ENCODE results near the gene TMED9.
A peak's percentile ranks its signal among the peaks of the same experiment; 100 is the strongest.

The TMED9 gene

DNA sequence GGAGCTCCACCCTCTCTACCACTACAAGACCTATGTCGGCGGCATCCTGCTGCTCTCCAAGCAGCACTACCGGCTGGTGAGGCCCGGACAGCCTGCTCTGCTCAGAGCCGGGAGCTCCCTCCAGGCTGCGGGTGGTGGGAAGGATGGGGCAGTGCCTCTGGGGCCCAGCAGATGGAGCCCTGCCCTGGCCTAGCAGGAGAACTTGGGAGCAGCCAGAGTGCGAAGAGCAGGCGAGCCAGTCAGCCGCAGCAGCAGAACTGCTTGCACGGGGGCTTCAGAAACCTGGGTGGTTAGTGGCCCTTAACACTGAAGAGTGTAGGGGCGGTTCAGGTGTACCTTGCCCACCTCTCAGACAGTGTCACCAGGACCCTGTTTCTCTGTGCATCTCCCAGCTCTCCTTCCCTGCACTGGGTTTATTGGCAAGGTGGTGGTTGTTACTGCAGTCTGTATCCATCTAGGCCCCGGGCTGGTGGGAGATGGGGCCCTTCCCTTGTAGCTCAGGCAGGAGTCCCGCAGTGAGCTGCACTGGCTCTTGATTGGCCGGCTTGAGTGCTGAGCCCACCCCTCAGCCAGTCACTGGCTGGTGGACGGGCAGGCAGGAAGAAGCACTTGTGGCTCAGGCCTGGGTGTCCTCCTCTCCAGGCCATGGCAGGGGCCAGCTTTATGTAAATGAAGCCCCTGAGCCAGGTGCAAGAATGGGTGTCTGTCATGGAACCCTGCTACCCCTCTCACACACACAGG is 15.6 kb downstream of the TMED9 start:
- TF ChIP-seq, protein P1, sequence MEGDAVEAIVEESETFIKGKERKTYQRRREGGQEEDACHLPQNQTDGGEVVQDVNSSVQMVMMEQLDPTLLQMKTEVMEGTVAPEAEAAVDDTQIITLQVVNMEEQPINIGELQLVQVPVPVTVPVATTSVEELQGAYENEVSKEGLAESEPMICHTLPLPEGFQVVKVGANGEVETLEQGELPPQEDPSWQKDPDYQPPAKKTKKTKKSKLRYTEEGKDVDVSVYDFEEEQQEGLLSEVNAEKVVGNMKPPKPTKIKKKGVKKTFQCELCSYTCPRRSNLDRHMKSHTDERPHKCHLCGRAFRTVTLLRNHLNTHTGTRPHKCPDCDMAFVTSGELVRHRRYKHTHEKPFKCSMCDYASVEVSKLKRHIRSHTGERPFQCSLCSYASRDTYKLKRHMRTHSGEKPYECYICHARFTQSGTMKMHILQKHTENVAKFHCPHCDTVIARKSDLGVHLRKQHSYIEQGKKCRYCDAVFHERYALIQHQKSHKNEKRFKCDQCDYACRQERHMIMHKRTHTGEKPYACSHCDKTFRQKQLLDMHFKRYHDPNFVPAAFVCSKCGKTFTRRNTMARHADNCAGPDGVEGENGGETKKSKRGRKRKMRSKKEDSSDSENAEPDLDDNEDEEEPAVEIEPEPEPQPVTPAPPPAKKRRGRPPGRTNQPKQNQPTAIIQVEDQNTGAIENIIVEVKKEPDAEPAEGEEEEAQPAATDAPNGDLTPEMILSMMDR (IDR thresholded peaks at IDR 0.05; ENCODE audit: low read depth, low read length) = peak; percentile 97
- no peak overlapping the region for H3K4me3 ChIP-seq (ENCODE audit: low read depth, low read length)
- in situ Hi-C loops (cut with HindIII; ENCODE audit: low sequenced_read_pairs) = no loop called here
- peak; percentile 85 for DNase-seq (ENCODE audit: low read depth, low spot score)

DNA sequence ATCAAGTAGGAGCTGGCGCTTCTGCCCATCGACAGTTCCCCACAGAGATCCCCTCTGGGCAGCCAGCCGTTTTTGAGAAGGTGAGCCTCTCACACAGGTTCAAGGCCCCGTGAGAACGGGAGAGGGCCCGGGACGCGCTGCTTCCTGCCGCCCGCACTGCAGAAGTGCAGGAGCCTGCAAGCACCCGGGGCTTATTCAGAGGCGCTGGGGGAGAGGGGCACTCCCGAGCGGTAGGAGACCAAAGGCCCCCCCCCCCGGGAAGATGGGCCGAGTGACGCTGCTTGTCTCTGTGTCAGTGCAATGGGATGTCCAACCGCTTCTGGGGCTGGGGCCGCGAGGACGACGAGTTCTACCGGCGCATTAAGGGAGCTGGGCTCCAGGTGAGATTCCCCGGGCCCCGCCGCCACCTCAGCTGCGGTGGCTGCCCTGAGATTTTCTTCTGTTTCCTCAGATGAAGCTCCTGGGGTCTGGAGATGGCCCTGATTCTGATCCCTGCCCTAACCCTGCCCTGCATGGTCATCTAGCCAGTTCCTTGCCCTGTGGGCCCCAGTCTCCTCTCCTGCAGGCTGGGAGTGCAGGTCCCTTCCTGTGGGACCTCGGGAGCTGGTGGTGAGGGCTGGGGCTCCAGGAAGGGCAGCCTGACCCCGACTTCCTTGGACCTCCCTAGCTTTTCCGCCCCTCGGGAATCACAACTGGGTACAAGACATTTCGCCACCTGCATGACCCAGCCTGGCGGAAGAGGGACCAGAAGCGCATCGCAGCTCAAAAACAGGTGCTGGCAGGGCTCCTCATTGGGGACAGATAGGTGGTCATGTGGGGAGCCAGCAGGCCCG is 16.5 kb downstream of the TMED9 start:
- no peak overlapping the region for H3K4me3 ChIP-seq (ENCODE audit: low read depth, low read length)
- in situ Hi-C loops (cut with HindIII; ENCODE audit: low sequenced_read_pairs) = no loop called here
- no peak for DNase-seq (ENCODE audit: low read depth, low spot score)
- TF ChIP-seq, protein P1 (IDR thresholded peaks at IDR 0.05; ENCODE audit: low read depth, low read length) = no peak

DNA sequence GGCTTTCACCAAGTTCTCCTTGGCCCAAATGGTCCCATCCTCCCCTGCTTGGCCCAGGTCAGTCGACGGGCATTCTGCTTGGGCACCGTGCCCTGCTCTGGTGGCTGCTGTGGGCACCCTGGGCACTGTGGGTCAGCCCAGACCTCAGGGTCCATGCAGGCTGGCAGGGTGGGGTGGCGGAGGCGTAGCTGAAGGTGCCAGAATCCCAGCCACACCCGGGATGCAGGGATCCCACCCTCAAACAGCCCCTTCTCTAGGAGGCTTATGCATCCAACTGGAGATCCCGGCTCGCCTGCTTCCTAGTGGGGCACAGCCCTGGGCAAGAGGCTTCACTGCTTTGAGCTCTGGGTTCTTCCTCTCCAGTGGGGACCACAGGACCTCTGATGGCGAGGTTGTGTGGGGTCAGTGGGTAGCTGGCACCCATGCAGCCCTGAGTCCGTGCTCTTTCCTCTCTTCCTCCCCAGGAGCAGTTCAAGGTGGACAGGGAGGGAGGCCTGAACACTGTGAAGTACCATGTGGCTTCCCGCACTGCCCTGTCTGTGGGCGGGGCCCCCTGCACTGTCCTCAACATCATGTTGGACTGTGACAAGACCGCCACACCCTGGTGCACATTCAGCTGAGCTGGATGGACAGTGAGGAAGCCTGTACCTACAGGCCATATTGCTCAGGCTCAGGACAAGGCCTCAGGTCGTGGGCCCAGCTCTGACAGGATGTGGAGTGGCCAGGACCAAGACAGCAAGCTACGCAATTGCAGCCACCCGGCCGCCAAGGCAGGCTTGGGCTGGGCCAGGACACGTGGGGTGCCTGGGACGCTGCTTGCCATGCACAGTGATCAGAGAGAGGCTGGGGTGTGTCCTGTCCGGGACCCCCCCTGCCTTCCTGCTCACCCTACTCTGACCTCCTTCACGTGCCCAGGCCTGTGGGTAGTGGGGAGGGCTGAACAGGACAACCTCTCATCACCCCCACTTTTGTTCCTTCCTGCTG is 17.4 kb downstream of the TMED9 start:
- no peak for DNase-seq (ENCODE audit: low read depth, low spot score)
- H3K4me3 ChIP-seq (ENCODE audit: low read depth, low read length) = no peak overlapping the region
- in situ Hi-C loops (cut with HindIII; ENCODE audit: low sequenced_read_pairs) = no loop called here
- TF ChIP-seq, protein P1 (IDR thresholded peaks at IDR 0.05; ENCODE audit: low read depth, low read length) = no peak

DNA sequence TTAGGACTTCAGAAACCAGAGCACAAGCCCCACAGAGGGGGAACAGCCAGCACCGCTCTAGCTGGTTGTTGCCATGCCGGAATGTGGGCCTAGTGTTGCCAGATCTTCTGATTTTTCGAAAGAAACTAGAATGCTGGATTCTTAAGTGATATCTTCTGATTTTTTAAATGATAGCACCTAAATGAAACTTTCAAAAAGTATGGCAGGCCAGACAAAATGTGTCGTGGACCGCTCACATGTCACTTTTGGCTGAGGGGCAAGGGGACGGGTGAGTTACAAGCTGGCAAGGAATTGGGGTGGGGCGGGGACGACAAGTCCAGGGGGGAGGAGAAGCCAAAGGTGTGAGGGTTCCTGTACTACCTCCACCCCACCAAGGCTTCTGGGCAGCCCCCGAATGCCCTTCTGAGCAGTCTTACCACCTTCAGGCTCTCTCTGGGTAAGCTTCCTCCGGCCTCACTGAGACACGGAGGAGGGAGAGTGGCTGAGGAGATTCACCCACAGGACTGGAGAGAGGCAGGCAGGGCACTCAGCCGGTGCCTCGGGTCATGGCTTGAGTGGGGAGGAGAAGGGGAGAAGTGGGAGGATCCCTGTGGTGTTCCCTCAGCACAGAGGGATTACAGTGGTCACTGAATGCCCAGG is 18.2 kb downstream of the TMED9 start:
- H3K4me3 ChIP-seq (ENCODE audit: low read depth, low read length) = no peak overlapping the region
- in situ Hi-C loops (cut with HindIII; ENCODE audit: low sequenced_read_pairs) = no loop called here
- TF ChIP-seq, protein P1 (IDR thresholded peaks at IDR 0.05; ENCODE audit: low read depth, low read length) = no peak
- DNase-seq (ENCODE audit: low read depth, low spot score) = no peak

DNA sequence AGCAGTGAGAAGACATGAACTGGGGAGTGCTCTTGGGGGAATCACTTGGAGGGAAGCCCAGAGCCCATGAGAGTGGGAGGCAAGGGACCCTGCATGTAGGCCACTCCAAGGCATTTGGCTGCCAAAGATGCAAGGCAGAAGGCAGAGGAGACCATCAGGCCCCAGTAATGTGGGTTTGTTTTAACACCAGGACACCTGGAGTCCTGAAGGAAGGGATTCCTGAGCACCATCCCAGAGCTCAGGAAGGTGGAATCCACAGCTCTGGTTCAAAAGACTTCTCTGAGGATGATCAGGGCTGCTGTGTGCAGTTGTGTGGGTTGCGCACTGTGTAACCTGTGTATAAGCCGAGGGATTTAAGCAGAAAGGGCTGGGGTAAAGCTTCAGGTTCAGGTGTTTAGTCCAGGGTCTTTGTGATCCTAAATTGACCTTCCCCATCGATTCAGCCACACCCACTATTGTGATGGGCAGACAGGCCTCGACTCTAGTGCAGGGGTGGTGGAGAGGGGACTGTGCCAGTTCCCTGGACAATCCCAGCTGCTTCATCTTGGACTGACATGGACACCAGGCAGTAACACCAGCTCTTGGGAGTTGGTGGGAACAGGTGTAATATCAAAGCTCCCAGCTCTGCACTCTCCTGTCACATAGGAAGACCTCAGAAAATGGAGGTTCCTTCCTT is 18.9 kb downstream of the TMED9 start:
- TF ChIP-seq, protein P1 (IDR thresholded peaks at IDR 0.05; ENCODE audit: low read depth, low read length) = no peak
- in situ Hi-C loops (cut with HindIII; ENCODE audit: low sequenced_read_pairs) = no loop called here
- DNase-seq (ENCODE audit: low read depth, low spot score) = no peak
- H3K4me3 ChIP-seq (ENCODE audit: low read depth, low read length) = no peak overlapping the region
